ENCODE data around the gene RPL27.
"Not testable (repeated sequence)": the region's sequence is repeated elsewhere in the genome, so short reads cannot be mapped to it uniquely, and the experiment has no call there.

RPL27 gene

DNA sequence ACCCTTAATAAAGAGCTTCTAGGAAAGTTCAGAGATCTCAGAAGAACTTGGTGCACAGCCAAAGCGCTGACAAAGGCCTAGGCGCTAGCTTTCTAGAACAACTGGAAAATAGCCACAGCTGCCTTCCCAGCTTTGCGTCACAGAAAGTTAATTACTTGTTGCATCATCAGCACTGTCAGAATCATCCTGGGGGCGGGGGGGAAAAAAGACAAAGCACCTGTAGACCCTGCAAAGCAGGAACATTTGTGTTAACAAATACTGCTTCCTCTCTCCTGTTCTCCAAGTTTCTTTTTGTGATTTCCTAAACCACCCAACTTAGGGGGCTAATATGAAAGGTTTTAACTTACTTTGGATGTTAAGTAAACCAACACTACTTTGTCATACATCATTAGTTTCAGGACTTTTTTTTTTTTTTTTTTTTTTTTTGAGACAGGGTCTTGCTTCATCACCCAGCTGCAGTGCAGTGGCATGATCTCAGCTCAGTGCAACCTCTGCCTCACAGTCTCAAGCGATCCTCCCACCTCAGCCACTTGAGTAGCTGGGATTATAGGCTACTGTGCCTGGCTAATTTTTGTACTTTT, 29.1 kb upstream of the RPL27 start:
- DNase-seq (ENCODE audit: extremely low read depth, insufficient read length): no peak
- TF ChIP-seq, protein P1, sequence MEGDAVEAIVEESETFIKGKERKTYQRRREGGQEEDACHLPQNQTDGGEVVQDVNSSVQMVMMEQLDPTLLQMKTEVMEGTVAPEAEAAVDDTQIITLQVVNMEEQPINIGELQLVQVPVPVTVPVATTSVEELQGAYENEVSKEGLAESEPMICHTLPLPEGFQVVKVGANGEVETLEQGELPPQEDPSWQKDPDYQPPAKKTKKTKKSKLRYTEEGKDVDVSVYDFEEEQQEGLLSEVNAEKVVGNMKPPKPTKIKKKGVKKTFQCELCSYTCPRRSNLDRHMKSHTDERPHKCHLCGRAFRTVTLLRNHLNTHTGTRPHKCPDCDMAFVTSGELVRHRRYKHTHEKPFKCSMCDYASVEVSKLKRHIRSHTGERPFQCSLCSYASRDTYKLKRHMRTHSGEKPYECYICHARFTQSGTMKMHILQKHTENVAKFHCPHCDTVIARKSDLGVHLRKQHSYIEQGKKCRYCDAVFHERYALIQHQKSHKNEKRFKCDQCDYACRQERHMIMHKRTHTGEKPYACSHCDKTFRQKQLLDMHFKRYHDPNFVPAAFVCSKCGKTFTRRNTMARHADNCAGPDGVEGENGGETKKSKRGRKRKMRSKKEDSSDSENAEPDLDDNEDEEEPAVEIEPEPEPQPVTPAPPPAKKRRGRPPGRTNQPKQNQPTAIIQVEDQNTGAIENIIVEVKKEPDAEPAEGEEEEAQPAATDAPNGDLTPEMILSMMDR (IDR thresholded peaks at IDR 0.05; ENCODE audit: insufficient read depth, low read length, poor library complexity, severe bottlenecking): no peak
- H3K27me3 ChIP-seq (replicated peaks; ENCODE audit: control insufficient read depth, insufficient read depth, low read length): no peaks in the 10 kb centered on the region
- no peak overlapping the region for H3K4me3 ChIP-seq (replicated peaks; ENCODE audit: low read depth, low read length)
- H3K36me3 ChIP-seq (ENCODE audit: control insufficient read depth, insufficient read depth, low read length): no peaks in the 10 kb centered on the region

DNA sequence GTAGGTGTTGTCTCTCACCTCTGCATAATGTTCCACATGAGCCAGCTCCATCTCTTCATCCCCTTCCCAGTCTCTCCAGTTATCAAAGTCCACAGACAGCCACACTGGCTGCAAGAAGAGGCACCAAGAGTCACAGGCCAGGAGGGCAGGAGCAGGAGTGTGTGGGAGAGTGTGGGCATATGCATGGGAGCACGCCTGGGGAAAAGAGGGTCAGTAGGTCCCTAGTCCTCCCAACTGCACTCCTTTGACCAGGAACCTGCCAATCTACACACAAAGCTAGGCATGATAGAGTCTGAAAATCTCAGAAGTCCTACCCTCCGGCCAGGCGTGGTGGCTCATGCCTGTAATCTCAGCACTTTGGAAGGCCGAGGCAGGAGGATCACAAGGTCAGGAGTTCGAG, 26.6 kb upstream of the RPL27 start:
- DNase-seq (ENCODE audit: extremely low read depth, insufficient read length): no peak
- H3K27me3 ChIP-seq (replicated peaks; ENCODE audit: control insufficient read depth, insufficient read depth, low read length): no peaks in the 10 kb centered on the region
- TF ChIP-seq, protein P1 (IDR thresholded peaks at IDR 0.05; ENCODE audit: insufficient read depth, low read length, poor library complexity, severe bottlenecking): no peak
- H3K4me3 ChIP-seq (replicated peaks; ENCODE audit: low read depth, low read length): no peak overlapping the region
- no peaks in the 10 kb centered on the region for H3K36me3 ChIP-seq (ENCODE audit: control insufficient read depth, insufficient read depth, low read length)

DNA sequence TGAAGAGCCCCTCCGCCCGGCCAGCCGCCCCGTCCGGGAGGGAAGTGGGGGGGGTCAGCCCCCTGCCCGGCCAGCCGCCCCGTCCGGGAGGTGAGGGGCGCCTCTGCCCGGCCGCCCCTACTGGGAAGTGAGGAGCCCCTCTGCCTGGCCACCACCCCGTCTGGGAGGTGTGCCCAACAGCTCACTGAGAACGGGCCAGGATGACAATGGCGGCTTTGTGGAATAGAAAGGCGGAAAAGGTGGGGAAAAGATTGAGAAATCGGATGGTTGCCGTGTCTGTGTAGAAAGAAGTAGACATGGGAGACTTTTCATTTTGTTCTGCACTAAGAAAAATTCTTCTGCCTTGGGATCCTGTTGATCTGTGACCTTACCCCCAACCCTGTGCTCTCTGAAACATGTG, 24.9 kb upstream of the RPL27 start:
- H3K27me3 ChIP-seq (replicated peaks; ENCODE audit: control insufficient read depth, insufficient read depth, low read length); DNase-seq (ENCODE audit: extremely low read depth, insufficient read length); H3K36me3 ChIP-seq (ENCODE audit: control insufficient read depth, insufficient read depth, low read length); H3K4me3 ChIP-seq (replicated peaks; ENCODE audit: low read depth, low read length): not testable (repeated sequence)

DNA sequence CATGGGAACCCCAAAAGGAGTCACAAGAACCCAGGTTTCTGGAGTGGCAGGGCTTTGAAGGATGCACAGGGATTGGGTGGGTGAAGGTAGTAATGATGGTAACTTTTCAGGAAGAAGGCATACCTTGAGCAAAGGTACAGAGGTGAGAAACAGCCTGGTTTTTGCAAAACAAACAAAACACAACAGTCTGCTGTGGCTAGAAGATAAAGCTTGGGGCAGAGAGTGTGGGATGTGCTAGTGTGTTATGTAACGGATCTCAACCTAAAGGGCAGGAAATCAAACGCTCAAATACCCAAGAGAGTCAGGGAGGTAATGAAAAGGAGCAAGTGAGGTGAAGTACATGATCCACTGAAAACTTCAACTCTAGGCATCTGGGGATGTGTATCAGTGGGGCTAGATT, 23.0 kb upstream of the RPL27 start:
- H3K4me3 ChIP-seq (replicated peaks; ENCODE audit: low read depth, low read length): no peak overlapping the region
- TF ChIP-seq, protein P1 (IDR thresholded peaks at IDR 0.05; ENCODE audit: insufficient read depth, low read length, poor library complexity, severe bottlenecking): no peak
- H3K27me3 ChIP-seq (replicated peaks; ENCODE audit: control insufficient read depth, insufficient read depth, low read length): no peaks in the 10 kb centered on the region
- no peak for DNase-seq (ENCODE audit: extremely low read depth, insufficient read length)
- H3K36me3 ChIP-seq (ENCODE audit: control insufficient read depth, insufficient read depth, low read length): no peaks in the 10 kb centered on the region

DNA sequence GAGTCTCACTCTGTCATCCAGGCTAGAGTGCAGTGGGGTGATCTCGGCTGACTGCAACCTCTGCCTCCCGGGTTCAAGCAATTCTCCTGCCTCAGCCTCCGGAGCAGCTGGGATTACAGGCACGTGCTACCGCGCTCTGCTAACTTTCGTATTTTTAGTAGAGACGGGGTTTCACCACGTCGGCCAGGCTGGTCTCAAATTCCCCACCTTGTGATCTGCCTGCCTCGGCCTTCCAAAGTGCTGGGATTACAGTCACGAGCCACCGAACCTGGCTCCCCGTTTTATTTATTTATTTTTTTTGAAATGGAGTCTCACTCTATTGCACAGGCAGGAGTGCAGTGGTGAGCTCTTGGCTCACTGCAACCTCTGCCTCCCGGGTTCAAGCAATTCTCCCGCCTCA, 22.5 kb upstream of the RPL27 start:
- H3K4me3 ChIP-seq (replicated peaks; ENCODE audit: low read depth, low read length); H3K27me3 ChIP-seq (replicated peaks; ENCODE audit: control insufficient read depth, insufficient read depth, low read length); DNase-seq (ENCODE audit: extremely low read depth, insufficient read length); H3K36me3 ChIP-seq (ENCODE audit: control insufficient read depth, insufficient read depth, low read length): not testable (repeated sequence)

DNA sequence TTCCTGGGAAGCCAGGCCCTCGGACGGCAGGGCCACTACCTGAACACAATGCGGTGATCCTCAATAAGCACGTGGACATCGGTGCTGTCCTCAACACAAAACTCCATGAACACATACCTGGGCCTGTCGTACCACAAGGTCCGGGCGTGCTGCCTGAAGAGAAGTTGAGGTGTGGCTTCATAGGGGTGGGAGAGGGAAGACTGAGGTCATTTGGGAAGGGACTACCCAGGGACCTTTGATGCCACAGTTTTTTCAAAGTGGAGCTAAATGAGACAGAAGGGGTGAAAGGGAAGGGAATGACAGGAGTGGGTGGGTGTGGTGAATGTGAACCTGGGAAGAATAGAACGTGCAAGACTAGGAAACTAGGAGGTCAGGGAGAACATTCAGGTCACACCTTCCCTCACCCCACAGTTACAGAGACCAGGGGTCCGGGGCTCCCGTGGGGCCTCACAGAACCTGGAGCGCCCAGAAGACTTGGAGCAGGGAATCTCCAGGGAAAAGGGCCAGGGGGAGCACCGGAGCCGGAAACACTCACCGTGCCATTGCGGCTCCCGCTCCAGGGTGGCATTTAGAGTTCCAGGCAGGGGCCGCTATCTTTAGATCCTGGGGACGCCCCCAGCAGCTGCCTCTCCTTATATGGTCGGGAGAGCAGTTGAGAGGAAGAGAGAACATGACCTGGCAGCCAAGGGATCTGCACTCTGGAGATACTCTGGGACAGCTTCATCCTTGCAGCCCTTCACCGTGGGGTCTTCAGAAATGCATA, 18.5 kb upstream of the RPL27 start, which contains the start of gene PTGES3L:
TSS of gene PTGES3L (minus strand) at position 570 of the 763 bp plus-strand sequence. CDS start at position 543, 27 bp downstream.
- no peak for DNase-seq (ENCODE audit: extremely low read depth, insufficient read length)
- peak within 1 kb of the TSS; percentile 94 for H3K4me3 ChIP-seq (replicated peaks; ENCODE audit: low read depth, low read length)
- H3K27me3 ChIP-seq (replicated peaks; ENCODE audit: control insufficient read depth, insufficient read depth, low read length): no peaks in the 10 kb centered on the region
- TF ChIP-seq, protein P1 (IDR thresholded peaks at IDR 0.05; ENCODE audit: insufficient read depth, low read length, poor library complexity, severe bottlenecking): no peak
- no peaks in the 10 kb centered on the region for H3K36me3 ChIP-seq (ENCODE audit: control insufficient read depth, insufficient read depth, low read length)
